ENCODE results near the gene SPNS2.

The SPNS2 gene

GRCh38 chr17:4520894-4521600 is 22.4 kb downstream of the SPNS2 start:
- peak; percentile 90 for DNase-seq (ENCODE audit: low read depth)
- no peak overlapping the region for H3K4me3 ChIP-seq (ENCODE audit: low read length)
- TF ChIP-seq CTCF (IDR thresholded peaks at IDR 0.05; ENCODE audit: insufficient read depth, low read depth, low read length, missing control alignments), result no peak

- H3K4me3 ChIP-seq (ENCODE audit: low read length), result no peak overlapping the region
- TF ChIP-seq CTCF (IDR thresholded peaks at IDR 0.05; ENCODE audit: insufficient read depth, low read depth, low read length, missing control alignments), result no peak
- no peak for DNase-seq (ENCODE audit: low read depth)
Measured at GRCh38 chr17:4522661-4523060, 24.0 kb downstream of the SPNS2 start.

- TF ChIP-seq CTCF (IDR thresholded peaks at IDR 0.05; ENCODE audit: insufficient read depth, low read depth, low read length, missing control alignments), result no peak
- no peak for DNase-seq (ENCODE audit: low read depth)
- H3K4me3 ChIP-seq (ENCODE audit: low read length), result no peak overlapping the region
Measured at GRCh38 chr17:4523946-4524345, 25.3 kb downstream of the SPNS2 start.

GRCh38 chr17:4525691-4526397 is 27.2 kb downstream of the SPNS2 start:
- no peak for DNase-seq (ENCODE audit: low read depth)
- TF ChIP-seq CTCF (IDR thresholded peaks at IDR 0.05; ENCODE audit: insufficient read depth, low read depth, low read length, missing control alignments), result no peak
- H3K4me3 ChIP-seq (ENCODE audit: low read length), result no peak overlapping the region

GRCh38 chr17:4527134-4527533 is 28.5 kb downstream of the SPNS2 start:
- no peak for TF ChIP-seq CTCF (IDR thresholded peaks at IDR 0.05; ENCODE audit: insufficient read depth, low read depth, low read length, missing control alignments)
- no peak for DNase-seq (ENCODE audit: low read depth)
- H3K4me3 ChIP-seq (ENCODE audit: low read length), result no peak overlapping the region

- no peak for DNase-seq (ENCODE audit: low read depth)
- TF ChIP-seq CTCF (IDR thresholded peaks at IDR 0.05; ENCODE audit: insufficient read depth, low read depth, low read length, missing control alignments), result no peak
- H3K4me3 ChIP-seq (ENCODE audit: low read length), result no peak overlapping the region
Measured at GRCh38 chr17:4527566-4528125, 29.0 kb downstream of the SPNS2 start.

Data from epithelial cell of esophagus (primary cell).